Stomach (tissue), 9 donors: Measurements from ENCODE around the gene VWF. TPM values are rescaled to one million over a fixed set of nuclear protein-coding genes. Genes with fewer than 3 reads are reported as not detected.

Experiments used
- DNase-seq, 2 donors: peaks; one replicate each; pipeline versions ENCODE4 v3.0.0 to v3.0.0-alpha.2; 2013 to 2019
- H3K27ac ChIP-seq, 5 donors: fragments of 200-600 bp in 4 of 5; sonication (generic) in 4 of 5; one replicate each; pipeline ENCODE4 v1.5.1; 2013 to 2019; ENCODE audit warnings: mild to moderate bottlenecking in 1 of 5, moderate library complexity in 1 of 5
- H3K27me3 ChIP-seq, 3 donors: fragments of 200-600 bp; sonication (generic); one replicate each; pipeline ENCODE4 v1.5.1; 2017 to 2019; ENCODE audit warnings: mixed run types in 1 of 3
- H3K36me3 ChIP-seq, 4 donors: fragments of 200-600 bp; sonication (generic); 1 replicate in 3 of 4; 2 replicates in 1 of 4; pipeline ENCODE4 v1.5.1; 2016 to 2019
- H3K4me1 ChIP-seq, 4 donors: fragments of 200-600 bp; sonication (generic); one replicate each; pipeline ENCODE4 v1.5.1; 2016 to 2019
- H3K4me3 ChIP-seq, 4 donors: fragments of 200-600 bp; sonication (generic) in 3 of 4; one replicate each; pipeline ENCODE4 v1.5.1; 2016 to 2019; ENCODE audit warnings: mild to moderate bottlenecking in 1 of 4
- H3K9me3 ChIP-seq, 4 donors: fragments of 200-600 bp; sonication (generic); one replicate each; pipeline ENCODE4 v1.5.1; 2016 to 2019
- CTCF ChIP-seq, 7 experiments: fragments of 450-650 bp in 4 of 7; fragments of 200-600 bp in 3 of 7; sonication (generic) in 3 of 7; IDR thresholded peaks; one replicate each; pipeline ENCODE4 v1.5.1; 2016 to 2019; ENCODE audit warnings: antibody characterized with exemption in 7 of 7, control low read depth in 2 of 7, mild to moderate bottlenecking in 1 of 7
- EP300 ChIP-seq: sonication (generic); formaldehyde crosslinking; IDR thresholded peaks from one replicate; pipeline ENCODE4 v1.6.1; 2017; ENCODE audit warnings: antibody characterized with exemption
- POLR2A ChIP-seq, 4 donors: fragments of 450-650 bp; IDR thresholded peaks; one replicate each; pipeline ENCODE4 v1.6.1; 2016; ENCODE audit warnings: antibody characterized with exemption in 4 of 4, control low read depth in 2 of 4, mild to moderate bottlenecking in 1 of 4, moderate library complexity in 1 of 4
- POLR2AphosphoS5 ChIP-seq, 3 donors: sonication (generic); formaldehyde crosslinking; IDR thresholded peaks; one replicate each; pipeline ENCODE4 v1.6.1; 2016; ENCODE audit warnings: antibody characterized with exemption in 3 of 3
- WGBS, 5 donors: extraction: QIAGEN DNeasy Blood & Tissue Kit in 3 of 5; methylation state at CpG; one replicate each; pipeline versions ENCODE4 v1.1.5 to v1.1.7; 2013 to 2018; 5-methylcytosine and 5-hydroxymethylcytosine counted together
- intact Hi-C: fragments of 100-400 bp; cut with DNase I; formaldehyde crosslinking; loops from one replicate; pipeline ENCODE4 v1.15.1; 2023; ENCODE audit warnings: low total_unique reads
- polyA plus RNA-seq, 3 donors: library from polyadenylated mRNA; stranded (reverse); fragments of 200-250 nt; gene quantifications; one replicate each; pipeline ENCODE4 v1.2.3, GENCODE V29; 2013
- total RNA-seq, 5 donors: library from RNA; depleted of rRNA; stranded (reverse); fragments of >200 nt; gene quantifications; one replicate each; pipeline versions ENCODE4 v1.1.0 to v1.2.3, GENCODE V29; 2014 to 2016
- donor health status: healthy with polysubstance abuse.
- donor health status: Bipolar disorder and iron deficiency.
- donor health status: healthy.

Gene VWF
- total and polyA plus RNA-seq, 8 donors, result 3.1 to 103 (median 50.2) TPM

GRCh38 chr12:6078398-6079096 lies 45.9 kb downstream of the VWF start:
- Histone ChIP-seq H3K27me3 (peaks cover 0 to 18% (median 5%) of the 10 kb centered on the region in 3 donors), H3K36me3 (no peaks in the 10 kb centered on the region), H3K9me3 (no peaks in the 10 kb centered on the region), H3K27ac (no peak overlapping the region), H3K4me3 (no peak overlapping the region), H3K4me1 (peaks cover 7 to 14% (median 13%) of the 10 kb centered on the region in 4 donors)
- intact Hi-C loops, result no loop called here
- TF ChIP-seq CTCF (IDR thresholded peaks at IDR 0.05) (no peak), EP300 (no peak), POLR2AphosphoS5 (IDR thresholded peaks at IDR 0.05) (no peak), POLR2A (IDR thresholded peaks at IDR 0.05) (no peak)
- DNase-seq, result no peak
- WGBS, 5 donors, result 75 to 83% (median 79%) methylated on average over 3 of the region's 3 CpGs

GRCh38 chr12:6077692-6078083 lies 46.8 kb downstream of the VWF start:
- Histone ChIP-seq H3K27me3 (peaks cover 0 to 18% (median 5%) of the 10 kb centered on the region in 3 donors), H3K27ac (no peak overlapping the region), H3K4me3 (no peak overlapping the region), H3K9me3 (no peaks in the 10 kb centered on the region), H3K4me1 (peaks cover 7 to 14% (median 13%) of the 10 kb centered on the region in 4 donors), H3K36me3 (no peaks in the 10 kb centered on the region)
- no peak for DNase-seq
- WGBS, 5 donors, result 88 to 99% (median 94%) methylated on average over 6 of the region's 6 CpGs
- TF ChIP-seq POLR2A (IDR thresholded peaks at IDR 0.05), result no peak
- no peak for TF ChIP-seq POLR2AphosphoS5 (IDR thresholded peaks at IDR 0.05)
- TF ChIP-seq EP300, result no peak
- TF ChIP-seq CTCF (IDR thresholded peaks at IDR 0.05), result no peak
- intact Hi-C loops, result no loop called here

GRCh38 chr12:6076776-6077691 lies 47.4 kb downstream of the VWF start:
- Histone ChIP-seq H3K27ac (no peak overlapping the region), H3K36me3 (no peaks in the 10 kb centered on the region), H3K4me1 (peaks cover 7 to 14% (median 13%) of the 10 kb centered on the region in 4 donors), H3K9me3 (no peaks in the 10 kb centered on the region), H3K27me3 (peaks cover 0 to 18% (median 5%) of the 10 kb centered on the region in 3 donors), H3K4me3 (no peak overlapping the region)
- DNase-seq, result no peak
- intact Hi-C loops, result no loop called here
- 91 to 97% (median 94%) methylated on average over 26 to 28 of the region's 28 CpGs for WGBS, 5 donors
- TF ChIP-seq CTCF (IDR thresholded peaks at IDR 0.05) (no peak), POLR2AphosphoS5 (IDR thresholded peaks at IDR 0.05) (no peak), EP300 (no peak), POLR2A (IDR thresholded peaks at IDR 0.05) (no peak)

DNA sequence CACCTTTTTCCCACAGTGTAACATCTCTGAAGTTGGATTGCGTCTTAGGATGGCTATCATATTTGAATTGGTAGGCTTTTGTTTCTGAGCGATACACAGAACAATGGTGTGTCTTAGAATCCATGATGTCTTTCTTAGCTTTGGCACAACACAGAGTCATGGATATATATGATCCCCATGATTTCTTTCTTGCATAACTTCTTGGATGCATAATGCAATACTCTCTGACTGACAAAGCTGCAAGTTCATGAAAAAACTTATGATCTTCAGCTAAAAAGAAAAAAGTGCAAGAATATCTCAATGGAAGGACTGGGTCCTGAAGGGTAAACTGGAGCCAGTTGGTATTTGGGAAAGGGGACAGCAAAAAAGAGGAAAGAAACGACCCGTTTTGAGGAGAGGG lies 48.1 kb downstream of the VWF start:
- TF ChIP-seq POLR2AphosphoS5 (IDR thresholded peaks at IDR 0.05) (no peak), EP300 (no peak), CTCF (IDR thresholded peaks at IDR 0.05) (no peak), POLR2A (IDR thresholded peaks at IDR 0.05) (no peak)
- DNase-seq, result no peak
- Histone ChIP-seq H3K4me3 (no peak overlapping the region), H3K9me3 (no peaks in the 10 kb centered on the region), H3K27me3 (peaks cover 0 to 18% (median 5%) of the 10 kb centered on the region in 3 donors), H3K4me1 (peaks cover 7 to 14% (median 13%) of the 10 kb centered on the region in 4 donors), H3K27ac (no peak overlapping the region), H3K36me3 (no peaks in the 10 kb centered on the region)
- 69 to 90% (median 75%) methylated on average over 4 of the region's 4 CpGs for WGBS, 5 donors
- intact Hi-C loops, result no loop called here
